Activated CD4-positive, alpha-beta T cell treated with anti-CD3 and anti-CD28 coated beads, Interleukin-10, Interleukin-2, amounts not matched to agents 100 ng/mL and 50 ng/mL, durations not matched to agents 16 hours and 8 hours (primary cell): ENCODE data around the gene CCDC191.
A peak's percentile ranks its signal among the peaks of the same experiment; 100 is the strongest.

Source experiments
- DNase-seq: peaks from one replicate; pipeline ENCODE4 v3.0.0-alpha.2; 2020

CCDC191 gene

GRCh38 chr3:114052216-114052615 is 4.1 kb downstream of the CCDC191 start:
- DNase-seq = no peak

GRCh38 chr3:114043205-114043604 is 13.1 kb downstream of the CCDC191 start:
- DNase-seq = no peak

- no peak for DNase-seq
These were observed 20.4 kb downstream of the CCDC191 start for GRCh38 chr3:114035896-114036295.

- no peak for DNase-seq
These were observed 21.4 kb downstream of the CCDC191 start for GRCh38 chr3:114034787-114035545.

- no peak for DNase-seq
These were observed 22.1 kb downstream of the CCDC191 start for GRCh38 chr3:114034211-114034610.

- DNase-seq = no peak
These were observed 22.6 kb downstream of the CCDC191 start for GRCh38 chr3:114033721-114034120.

GRCh38 chr3:114026331-114026730 is 30.0 kb downstream of the CCDC191 start:
- DNase-seq = no peak

GRCh38 chr3:114025451-114025850 is 30.9 kb downstream of the CCDC191 start:
- DNase-seq = no peak

GRCh38 chr3:114022145-114022802 is 34.1 kb downstream of the CCDC191 start:
- DNase-seq = no peak

GRCh38 chr3:114020907-114021306 is 35.4 kb downstream of the CCDC191 start:
- DNase-seq = peak; percentile 34

- DNase-seq = no peak
These were observed 36.8 kb downstream of the CCDC191 start for GRCh38 chr3:114019486-114019885.

- no peak for DNase-seq
These were observed 42.1 kb downstream of the CCDC191 start for GRCh38 chr3:114014211-114014610.

GRCh38 chr3:114011059-114011797 is 45.1 kb downstream of the CCDC191 start:
- no peak for DNase-seq

GRCh38 chr3:114005481-114005880 is 50.8 kb downstream of the CCDC191 start:
- DNase-seq = no peak

- no peak for DNase-seq
These were observed 70.8 kb downstream of the CCDC191 start for GRCh38 chr3:113985541-113985940.

GRCh38 chr3:113983544-113983943 is 72.8 kb downstream of the CCDC191 start:
- DNase-seq = no peak

- DNase-seq = no peak
These were observed 74.5 kb downstream of the CCDC191 start for GRCh38 chr3:113981803-113982202.

- DNase-seq = no peak
These were observed 76.4 kb downstream of the CCDC191 start for GRCh38 chr3:113979916-113980315.

- no peak for DNase-seq
These were observed 78.5 kb downstream of the CCDC191 start for GRCh38 chr3:113977822-113978221.

- no peak for DNase-seq
These were observed 87.3 kb downstream of the CCDC191 start for GRCh38 chr3:113968986-113969385.

- no peak for DNase-seq
These were observed 90.2 kb downstream of the CCDC191 start for GRCh38 chr3:113966172-113966571.

GRCh38 chr3:113963879-113964278 is 92.4 kb downstream of the CCDC191 start:
- peak; percentile 6 for DNase-seq

GRCh38 chr3:113954091-113954685 is 102.1 kb downstream of the CCDC191 start:
- DNase-seq = no peak
